Neural cell (in vitro differentiated cells): Measurements from ENCODE around the gene ITPA. TPM values are rescaled to one million over a fixed set of nuclear protein-coding genes. Genes with fewer than 3 reads are reported as not detected.
A peak's percentile ranks its signal among the peaks of the same experiment; 100 is the strongest.

Experiments
- H2AFZ ChIP-seq: fragments of 200-600, 300-800 bp; sonication (generic), shearing (Covaris generic); 2 replicates; pipeline ENCODE4 v1.6.0; 2014; ENCODE audit warnings: low read depth, mild to moderate bottlenecking, antibody characterized with exemption, low read length, moderate library complexity
- H3F3A ChIP-seq: fragments of 200-600 bp; shearing (Covaris generic); 2 replicates; pipeline ENCODE4 v1.6.1; 2016; ENCODE audit warnings: mild to moderate bottlenecking, moderate library complexity, mixed read lengths, antibody characterized with exemption, low read length; ENCODE audit not compliant: insufficient read depth, poor library complexity, severe bottlenecking
- H3K27ac ChIP-seq: fragments of 200-600, 300-800 bp; sonication (generic), shearing (Covaris generic); 2 replicates; pipeline ENCODE4 v1.5.1; 2014; ENCODE audit warnings: mild to moderate bottlenecking, low read length, moderate library complexity
- H3K27me3 ChIP-seq: fragments of 300-800, 200-600 bp; sonication (generic), shearing (Covaris generic); 2 replicates; pipeline ENCODE4 v1.6.0; 2014; ENCODE audit warnings: mild to moderate bottlenecking, low read depth, low read length, moderate library complexity; ENCODE audit not compliant: insufficient read depth
- H3K36me3 ChIP-seq: fragments of 300-800, 200-600 bp; sonication (generic), shearing (Covaris generic); 2 replicates; pipeline ENCODE4 v1.5.1; 2014; ENCODE audit warnings: mild to moderate bottlenecking, antibody characterized with exemption, low read length, moderate library complexity; ENCODE audit not compliant: insufficient read depth
- H3K4me2 ChIP-seq: fragments of 300-800, 200-600 bp; sonication (generic), shearing (Covaris generic); 2 replicates; pipeline ENCODE4 v1.6.0; 2014; ENCODE audit warnings: mild to moderate bottlenecking, low read length
- H3K4me3 ChIP-seq: fragments of 300-800, 200-600 bp; sonication (generic), shearing (Covaris generic); 2 replicates; pipeline ENCODE4 v1.5.1; 2014; ENCODE audit warnings: mild to moderate bottlenecking, low read length, moderate library complexity
- H3K79me2 ChIP-seq: fragments of 200-600 bp; shearing (Covaris generic); replicated peaks from 2 replicates; pipeline ENCODE4 v1.6.0; 2014; ENCODE audit warnings: mild to moderate bottlenecking, low read length, moderate library complexity; ENCODE audit not compliant: insufficient read depth
- H3K9ac ChIP-seq: fragments of 300-800, 200-600 bp; sonication (generic), shearing (Covaris generic); 2 replicates; pipeline ENCODE4 v1.6.1; 2016; ENCODE audit warnings: mild to moderate bottlenecking, low read length, mixed read lengths
- H3K9me2 ChIP-seq: fragments of 200-600 bp; shearing (Covaris generic); 2 replicates; pipeline ENCODE4 v1.6.1; 2016; ENCODE audit warnings: mild to moderate bottlenecking, low read length, mixed read lengths; ENCODE audit not compliant: insufficient read depth
- H3K9me3 ChIP-seq: fragments of 200-600, 300-800 bp; sonication (generic), shearing (Covaris generic); 2 replicates; pipeline ENCODE4 v1.6.1; 2016; ENCODE audit warnings: mild to moderate bottlenecking, mixed run types, low read length, moderate library complexity, mixed read lengths
- H4K20me1 ChIP-seq: fragments of 200-600 bp; shearing (Covaris generic); 2 replicates; pipeline ENCODE4 v1.6.1; 2016; ENCODE audit warnings: mild to moderate bottlenecking, mixed run types; ENCODE audit not compliant: insufficient read depth
- CTCF ChIP-seq: fragments of 450-650 bp; IDR thresholded peaks from 2 replicates; pipeline ENCODE4 v1.5.1; 2014; ENCODE audit warnings: antibody characterized with exemption, mild to moderate bottlenecking, moderate library complexity; ENCODE audit not compliant: poor library complexity, severe bottlenecking
- EP300 ChIP-seq: fragments of 450-650 bp; conservative IDR thresholded peaks from 2 replicates; pipeline ENCODE4 v1.6.1; 2014; ENCODE audit warnings: antibody characterized with exemption, mild to moderate bottlenecking, moderate library complexity; ENCODE audit not compliant: poor library complexity, severe bottlenecking
- EZH2 ChIP-seq: fragments of 200-600, 300-800 bp; shearing (Covaris generic), sonication (generic); IDR thresholded peaks from 2 replicates; pipeline ENCODE4 v1.6.1; 2014; ENCODE audit warnings: antibody characterized with exemption, low read length, borderline replicate concordance, mild to moderate bottlenecking; ENCODE audit not compliant: insufficient read depth, poor library complexity, severe bottlenecking
- MXI1 ChIP-seq: fragments of 450-650 bp; conservative IDR thresholded peaks from 2 replicates; pipeline ENCODE4 v1.6.1; 2014; ENCODE audit warnings: antibody characterized with exemption, mild to moderate bottlenecking; ENCODE audit not compliant: poor library complexity, severe bottlenecking
- POLR2AphosphoS5 ChIP-seq: IDR thresholded peaks from 2 replicates; pipeline ENCODE4 v1.6.1; 2012
- RAD21 ChIP-seq: fragments of 450-650 bp; conservative IDR thresholded peaks from 2 replicates; pipeline ENCODE4 v1.6.1; 2014; ENCODE audit warnings: antibody characterized with exemption, mild to moderate bottlenecking, moderate library complexity
- SMC3 ChIP-seq: fragments of 450-650 bp; conservative IDR thresholded peaks from 2 replicates; pipeline ENCODE4 v1.6.1; 2014; ENCODE audit warnings: antibody characterized with exemption, mild to moderate bottlenecking, moderate library complexity; ENCODE audit not compliant: poor library complexity
- TAF1 ChIP-seq: IDR thresholded peaks from 2 replicates; pipeline ENCODE4 v1.6.1; 2012; ENCODE audit warnings: low read depth
- polyA plus RNA-seq: library from polyadenylated mRNA; depleted of rRNA; stranded (reverse); fragments of >200 nt; gene quantifications from 2 replicates; pipeline ENCODE4 v1.2.3, GENCODE V29; 2014

ITPA gene
- polyA plus RNA-seq, 1 donor from 2014 or later, result 87.1 TPM

DNA sequence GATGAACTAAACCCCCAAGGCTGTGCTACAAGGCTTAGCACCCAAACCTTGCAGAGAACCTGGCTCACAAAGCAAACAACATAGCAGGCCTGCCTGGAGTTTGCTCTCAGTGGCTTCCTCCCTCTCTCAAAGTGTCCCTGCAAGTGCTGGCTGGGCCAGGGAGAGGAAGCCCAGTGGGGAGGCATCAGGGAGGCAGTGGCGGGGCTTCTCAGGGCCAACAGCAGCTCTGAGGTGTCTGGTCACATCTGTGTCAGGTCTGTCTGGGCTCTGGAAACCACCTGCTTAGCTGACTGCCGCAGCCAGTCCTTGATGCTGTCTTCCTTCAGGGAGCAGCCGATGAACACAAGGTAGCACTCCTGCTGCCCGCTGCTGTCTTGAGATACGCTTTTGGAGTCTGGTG is 46.4 kb downstream of the ITPA start:
- TF ChIP-seq POLR2AphosphoS5 (peak; percentile 4), EZH2 (no peak)
- Histone ChIP-seq H3K9ac (no peak overlapping the region), H3K36me3 (peaks cover 6% of the 10 kb centered on the region), H3K9me3 (no peaks in the 10 kb centered on the region), H3K27me3 (no peaks in the 10 kb centered on the region), H3K79me2 (no peaks in the 10 kb centered on the region), H4K20me1 (no peaks in the 10 kb centered on the region), H3K4me3 (no peak overlapping the region), H3K9me2 (no peaks in the 10 kb centered on the region), H3K27ac (no peak overlapping the region), H2AFZ (no peak overlapping the region), H3F3A (no peaks in the 10 kb centered on the region), H3K4me2 (no peak overlapping the region)

DNA sequence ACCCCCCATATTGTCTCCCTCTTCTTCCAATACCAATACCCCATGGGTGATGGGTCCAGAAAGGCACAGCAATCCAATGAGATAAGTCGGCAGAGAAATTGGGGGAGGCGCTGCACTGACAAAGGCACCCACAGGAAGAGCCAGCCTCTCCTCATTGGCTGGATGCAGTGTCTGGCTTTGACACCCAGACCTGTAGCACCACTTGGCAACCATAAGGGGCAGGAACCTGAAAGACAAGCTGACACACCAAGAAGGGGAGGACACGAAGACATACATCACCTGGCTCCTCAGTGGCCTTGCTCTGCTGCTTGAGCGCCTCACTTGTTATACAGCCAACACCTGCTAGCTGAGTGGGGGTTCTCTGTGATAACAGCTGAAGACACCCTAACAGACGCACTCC is 49.1 kb downstream of the ITPA start:
- Histone ChIP-seq H3K27ac (no peak overlapping the region), H3K36me3 (peaks cover 6% of the 10 kb centered on the region)
- TF ChIP-seq POLR2AphosphoS5 (no peak), RAD21 (no peak), CTCF (no peak), EP300 (no peak), TAF1 (no peak), MXI1 (no peak), EZH2 (no peak), SMC3 (no peak)

GRCh38 chr20:3262566-3262965 is 53.3 kb downstream of the ITPA start:
- Histone ChIP-seq H3K9me3 (no peaks in the 10 kb centered on the region), H3K27ac (no peak overlapping the region), H3K36me3 (peaks cover 6% of the 10 kb centered on the region), H3F3A (no peaks in the 10 kb centered on the region), H3K9ac (no peak overlapping the region), H3K79me2 (no peaks in the 10 kb centered on the region), H3K4me2 (no peak overlapping the region), H4K20me1 (no peaks in the 10 kb centered on the region), H3K9me2 (no peaks in the 10 kb centered on the region), H2AFZ (no peak overlapping the region), H3K27me3 (no peaks in the 10 kb centered on the region), H3K4me3 (no peak overlapping the region)
- TF ChIP-seq EP300, result no peak
- no peak for TF ChIP-seq EZH2
- TF ChIP-seq RAD21, result no peak
- no peak for TF ChIP-seq CTCF
- TF ChIP-seq SMC3, result no peak
- TF ChIP-seq TAF1, result no peak

More for the DNA sequence above, 49.1 kb downstream of the ITPA start:
- H3K9me3 ChIP-seq, result no peaks in the 10 kb centered on the region
- H3K79me2 ChIP-seq, result no peaks in the 10 kb centered on the region
- no peak overlapping the region for H3K4me3 ChIP-seq
- H3K9me2 ChIP-seq, result no peaks in the 10 kb centered on the region
- no peaks in the 10 kb centered on the region for H3F3A ChIP-seq
- no peak overlapping the region for H2AFZ ChIP-seq
- no peak overlapping the region for H3K4me2 ChIP-seq
- H4K20me1 ChIP-seq, result no peaks in the 10 kb centered on the region
- no peak overlapping the region for H3K9ac ChIP-seq
- no peaks in the 10 kb centered on the region for H3K27me3 ChIP-seq
